T-helper 2 cell (primary cell): ENCODE data around the gene MAN2A1.
"Not testable (repeated sequence)": the region's sequence is repeated elsewhere in the genome, so short reads cannot be mapped to it uniquely, and the experiment has no call there.

Experiments used
- DNase-seq, 5 experiments: peaks; one replicate each; pipeline versions ENCODE4 v3.0.0 to v3.0.0-alpha.2; 2012 to 2022

MAN2A1 gene

DNA sequence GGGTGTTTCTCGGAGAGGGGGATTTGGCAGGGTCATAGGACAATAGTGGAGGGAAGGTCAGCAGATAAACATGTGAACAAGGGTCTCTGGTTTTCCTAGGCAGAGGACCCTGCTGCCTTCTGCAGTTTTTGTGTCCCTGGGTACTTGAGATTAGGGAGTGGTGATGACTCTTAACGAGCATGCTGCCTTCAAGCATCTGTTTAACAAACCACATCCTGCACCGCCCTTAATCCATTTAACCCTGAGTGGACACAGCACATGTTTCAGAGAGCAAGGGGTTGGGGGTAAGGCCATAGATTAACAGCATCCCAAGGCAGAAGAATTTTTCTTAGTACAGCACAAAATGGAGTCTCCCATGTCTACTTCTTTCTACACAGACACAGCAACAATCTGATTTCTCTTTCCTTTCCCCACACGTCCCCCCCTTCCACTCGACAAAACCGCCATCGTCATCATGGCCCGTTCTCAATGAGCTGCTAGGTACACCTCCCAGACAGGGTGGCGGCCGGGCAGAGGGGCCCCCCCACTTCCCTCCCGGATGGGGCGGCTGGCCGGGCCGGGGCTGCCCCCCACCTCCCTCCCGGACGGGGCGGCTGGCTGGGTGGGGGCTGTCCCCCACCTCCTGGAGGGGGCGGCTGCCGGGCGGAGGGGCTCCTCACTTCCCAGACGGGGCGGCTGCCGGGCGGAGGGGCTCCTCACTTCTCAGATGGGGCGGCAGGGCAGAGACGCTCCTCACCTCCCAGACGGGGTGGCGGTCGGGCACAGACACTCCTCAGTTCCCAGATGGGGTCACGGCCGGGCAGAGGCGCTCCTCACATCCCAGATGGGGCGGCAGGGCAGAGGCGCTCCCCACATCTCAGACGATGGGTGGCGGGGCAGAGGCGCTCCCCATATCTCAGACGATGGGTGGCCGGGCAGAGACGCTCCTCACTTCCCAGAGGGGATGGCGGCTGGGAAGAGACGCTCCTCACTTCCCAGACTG is 142.8 kb downstream of the MAN2A1 start:
- not testable (repeated sequence) for DNase-seq

DNA sequence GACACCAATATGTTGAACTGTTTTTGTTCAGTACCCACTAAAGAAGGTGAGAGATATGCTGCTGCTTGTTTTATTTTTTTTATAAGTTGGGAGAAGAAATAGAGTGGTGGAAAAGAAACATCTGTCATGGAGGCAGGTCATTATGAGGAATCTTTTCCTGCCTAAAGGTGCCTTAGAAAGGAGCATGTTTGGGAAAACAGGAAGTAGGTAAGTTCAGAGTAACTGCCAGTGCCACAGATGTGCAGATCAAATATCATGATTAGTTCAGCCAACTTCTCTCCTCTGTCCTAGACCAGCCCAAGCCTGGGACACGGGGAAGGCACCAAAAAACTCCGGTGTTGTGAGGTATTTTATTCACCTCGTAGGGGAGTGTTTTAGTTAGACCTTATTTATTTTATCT is 144.2 kb downstream of the MAN2A1 start:
- DNase-seq: no peak

DNA sequence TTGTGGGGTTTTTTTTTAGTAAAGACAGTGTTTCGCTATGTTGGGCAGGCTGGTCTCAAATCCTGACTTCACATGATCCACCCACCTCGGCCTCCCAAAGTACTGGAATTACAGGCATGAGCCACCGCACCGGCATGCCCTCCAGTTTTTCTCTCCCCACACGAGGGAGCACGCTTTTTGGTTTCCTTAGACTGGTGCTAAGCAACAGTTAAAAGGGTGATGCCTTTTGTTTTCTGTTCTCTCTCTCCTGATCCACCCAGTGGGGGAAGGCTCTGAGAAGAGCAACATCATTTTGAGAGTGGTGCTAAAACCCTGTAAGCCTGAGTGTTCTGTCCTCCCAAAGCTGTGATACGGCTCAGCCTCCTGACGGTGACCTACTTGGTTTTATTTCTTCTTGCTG is 146.6 kb downstream of the MAN2A1 start:
- DNase-seq: no peak

DNA sequence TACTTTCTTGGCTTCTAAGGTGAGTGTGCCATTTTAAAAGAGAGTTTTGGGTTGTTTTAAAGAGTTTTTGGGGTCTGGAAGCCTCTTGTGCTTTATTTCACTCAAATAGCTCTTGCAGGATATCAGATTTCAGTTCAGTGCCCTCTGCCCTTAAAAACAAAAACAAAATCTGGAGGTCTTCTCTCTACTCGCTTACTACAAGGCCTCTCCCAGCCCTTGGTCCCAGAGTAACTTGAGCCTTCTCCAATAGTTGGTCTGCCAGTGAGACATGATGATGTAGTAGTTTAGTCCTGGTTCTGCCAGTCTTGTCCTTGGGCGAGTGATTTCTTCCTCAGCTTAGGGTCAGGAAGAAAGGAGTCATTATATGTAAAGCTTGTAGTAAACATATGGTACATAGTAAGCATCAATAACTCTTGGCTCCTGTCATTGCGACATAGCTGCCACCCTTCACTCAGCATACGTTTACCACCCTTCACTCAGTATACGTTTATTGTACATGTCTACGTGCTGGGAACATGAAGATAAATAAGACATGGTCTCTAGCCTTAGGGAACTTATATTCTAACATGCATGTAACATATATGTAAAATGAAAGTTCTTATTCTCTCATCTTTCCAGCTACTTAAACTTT is 147.6 kb downstream of the MAN2A1 start:
- no peak for DNase-seq

DNA sequence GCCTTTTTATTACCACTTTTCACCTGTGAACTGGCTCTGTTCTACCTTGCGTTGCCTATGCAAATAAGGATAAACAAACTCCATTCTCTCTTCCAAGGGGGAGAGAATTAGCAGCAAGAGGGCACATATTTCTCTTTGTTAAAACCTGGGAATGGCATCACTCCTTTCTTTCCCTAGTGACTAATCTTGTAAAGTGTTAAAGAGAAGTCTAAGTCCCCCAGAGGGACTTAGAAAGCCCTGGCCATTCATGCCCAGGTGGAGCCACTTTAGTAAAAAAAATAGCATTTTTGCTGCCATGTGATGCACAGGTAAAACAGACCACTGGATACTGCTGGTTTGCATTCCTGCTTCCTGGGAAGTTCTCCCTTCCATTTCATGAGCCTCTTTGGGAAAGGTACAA is 148.4 kb downstream of the MAN2A1 start:
- DNase-seq: no peak

DNA sequence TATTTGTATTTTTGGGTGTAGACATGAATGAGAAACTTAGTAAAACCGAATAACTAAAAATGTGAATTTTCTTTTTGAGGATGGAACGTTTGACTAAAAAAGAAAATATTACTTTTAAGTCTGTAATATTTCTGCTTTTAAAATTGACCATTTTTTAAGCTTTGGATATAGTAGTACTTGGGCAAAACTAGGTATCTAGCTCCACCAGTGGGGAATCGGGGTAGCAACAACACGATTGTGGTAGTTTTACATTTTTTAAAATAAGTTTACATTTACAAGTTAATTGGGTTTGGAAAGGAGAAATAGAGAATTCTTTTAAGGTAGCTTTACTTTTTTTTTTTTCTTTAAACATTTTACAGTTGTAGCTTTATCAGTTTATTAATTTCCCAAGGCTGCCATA is 154.4 kb downstream of the MAN2A1 start:
- DNase-seq: no peak

DNA sequence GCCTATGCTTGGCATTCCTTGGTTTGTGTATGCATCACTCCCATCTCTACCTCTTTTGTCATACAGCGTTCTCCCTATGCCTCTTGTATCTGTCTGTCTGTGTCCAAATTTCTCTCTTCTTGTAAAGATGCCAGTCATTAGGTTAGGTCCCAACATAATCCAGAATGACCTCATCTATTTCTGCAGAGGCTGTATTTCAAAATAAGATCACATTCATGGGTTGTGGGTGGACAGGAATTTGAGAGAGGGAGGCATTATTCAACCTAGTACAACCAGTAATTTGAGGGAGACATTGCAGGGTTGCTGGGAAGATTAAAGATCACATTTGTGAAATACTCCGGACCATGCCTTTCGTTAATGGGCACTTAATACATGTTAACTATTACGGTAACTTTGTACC is 155.0 kb downstream of the MAN2A1 start:
- no peak for DNase-seq

DNA sequence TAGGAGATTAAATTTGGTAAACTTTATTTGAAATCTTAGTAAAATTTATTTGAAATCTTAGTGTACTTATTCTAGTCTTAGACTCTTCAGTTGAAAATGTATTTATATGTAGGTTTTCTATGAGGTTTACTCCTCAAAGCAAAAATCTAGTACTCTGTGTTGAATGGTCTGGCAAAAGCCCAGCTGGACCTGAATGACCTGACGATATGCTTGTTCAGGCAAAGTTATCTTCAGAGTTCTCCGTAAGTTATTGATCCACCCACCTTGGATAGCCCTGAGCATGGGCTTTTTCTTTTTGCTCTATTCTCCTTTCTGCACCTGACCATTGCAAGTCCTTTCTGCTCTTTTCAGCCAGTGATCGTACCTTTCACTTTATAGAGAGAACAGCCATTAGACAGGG is 158.4 kb downstream of the MAN2A1 start:
- no peak for DNase-seq

DNA sequence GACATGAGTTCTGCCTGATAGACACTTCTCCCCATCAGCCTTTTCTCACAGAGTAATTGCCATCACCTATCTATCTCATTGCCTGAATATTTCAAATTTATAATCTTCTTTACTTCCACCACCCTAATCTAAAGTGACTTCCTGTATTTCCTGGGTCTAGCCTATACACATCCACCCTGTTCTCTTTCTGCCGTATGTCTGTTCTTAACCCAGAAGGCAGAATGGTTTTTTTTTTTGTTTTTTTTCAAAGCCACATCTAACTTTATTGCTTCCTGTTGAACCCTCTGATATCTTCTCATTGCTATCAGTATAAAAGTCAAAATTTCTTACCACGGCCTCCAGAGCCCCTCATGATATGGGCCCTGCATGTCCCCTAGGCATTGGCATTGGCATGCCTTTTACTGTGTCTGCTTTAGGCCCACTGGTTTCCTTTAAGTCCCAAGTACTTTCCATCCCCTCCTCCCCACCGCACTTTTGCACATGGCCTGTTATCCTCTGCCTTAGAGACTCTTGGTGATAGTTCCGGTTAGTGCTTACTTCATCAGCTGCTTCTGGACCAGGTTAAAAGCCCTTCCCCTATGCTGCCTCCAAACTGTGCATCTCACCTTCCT is 159.9 kb downstream of the MAN2A1 start:
- peak in 2 of 5 experiments; percentile 3 to 8 for DNase-seq

DNA sequence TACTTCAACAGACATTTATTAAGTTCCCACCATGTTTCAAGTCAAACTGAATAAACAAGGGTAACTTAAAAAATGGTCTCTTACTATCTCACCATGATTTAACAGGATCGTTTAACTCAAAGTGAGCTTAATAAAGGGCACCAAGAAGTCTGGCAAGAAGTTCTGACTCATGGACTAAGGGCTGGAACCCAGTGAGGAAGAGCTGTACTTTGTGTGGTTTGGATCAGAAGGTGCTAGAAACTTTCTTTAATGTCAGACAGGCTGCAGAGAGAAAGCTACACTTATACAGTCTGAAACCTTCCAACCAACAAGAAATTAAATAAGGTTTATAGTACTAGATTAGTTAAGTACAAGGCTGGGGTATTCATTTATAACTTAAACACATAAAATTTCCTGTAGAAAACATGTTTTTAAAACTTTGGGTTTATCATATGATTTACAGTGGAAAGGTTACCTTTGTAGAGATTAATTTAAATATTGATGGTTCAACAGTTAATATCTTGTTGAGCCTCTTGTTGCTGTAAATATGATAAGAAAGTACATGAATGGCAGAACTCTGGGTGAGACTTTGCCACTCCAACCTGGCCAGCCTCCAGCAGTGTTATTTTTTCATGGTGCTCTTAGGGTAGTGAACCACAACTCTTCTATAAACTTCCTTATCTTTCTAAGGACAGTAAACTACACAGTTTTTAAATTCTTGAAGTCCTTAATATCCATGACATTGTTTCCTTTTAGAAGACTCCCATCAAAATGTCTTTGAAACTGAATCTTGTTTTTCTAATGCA is 162.8 kb downstream of the MAN2A1 start:
- DNase-seq: no peak

DNA sequence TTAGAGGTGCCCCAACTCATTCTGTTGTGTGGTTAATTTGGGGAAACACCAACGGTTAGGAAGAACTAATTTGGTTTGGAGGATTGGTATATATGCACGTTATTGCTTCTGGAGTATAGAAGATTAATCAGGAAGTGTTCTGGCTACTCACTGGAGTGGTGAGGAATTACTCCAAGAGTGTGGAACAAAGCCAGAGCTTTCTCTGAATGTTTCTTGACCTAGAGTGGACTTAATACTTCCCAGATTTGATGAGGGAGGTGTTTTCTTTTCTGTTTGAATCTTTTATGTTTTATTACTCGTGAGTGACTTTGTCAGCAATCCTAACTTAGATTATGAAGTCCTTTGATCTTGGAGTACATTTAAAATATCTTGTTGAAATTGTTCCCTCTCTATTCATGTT is 163.7 kb downstream of the MAN2A1 start:
- no peak for DNase-seq

DNA sequence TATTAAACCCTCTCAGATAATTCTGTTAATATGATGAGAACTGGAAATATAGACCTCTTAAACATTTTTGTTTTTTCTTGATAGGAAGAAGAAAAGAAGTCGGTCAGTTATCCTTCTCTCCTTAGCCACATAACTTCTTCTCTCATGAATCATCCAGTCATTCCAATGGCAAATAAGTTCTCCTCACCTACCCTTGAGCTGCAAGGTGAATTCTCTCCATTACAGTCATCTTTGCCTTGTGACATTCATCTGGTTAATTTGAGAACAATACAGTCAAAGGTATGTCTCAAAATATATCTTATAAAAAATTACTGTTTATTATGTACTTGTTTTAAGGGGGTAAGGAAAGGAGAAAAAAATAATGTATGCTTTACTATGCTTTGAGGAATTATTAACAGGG is 165.3 kb downstream of the MAN2A1 start:
- no peak for DNase-seq

DNA sequence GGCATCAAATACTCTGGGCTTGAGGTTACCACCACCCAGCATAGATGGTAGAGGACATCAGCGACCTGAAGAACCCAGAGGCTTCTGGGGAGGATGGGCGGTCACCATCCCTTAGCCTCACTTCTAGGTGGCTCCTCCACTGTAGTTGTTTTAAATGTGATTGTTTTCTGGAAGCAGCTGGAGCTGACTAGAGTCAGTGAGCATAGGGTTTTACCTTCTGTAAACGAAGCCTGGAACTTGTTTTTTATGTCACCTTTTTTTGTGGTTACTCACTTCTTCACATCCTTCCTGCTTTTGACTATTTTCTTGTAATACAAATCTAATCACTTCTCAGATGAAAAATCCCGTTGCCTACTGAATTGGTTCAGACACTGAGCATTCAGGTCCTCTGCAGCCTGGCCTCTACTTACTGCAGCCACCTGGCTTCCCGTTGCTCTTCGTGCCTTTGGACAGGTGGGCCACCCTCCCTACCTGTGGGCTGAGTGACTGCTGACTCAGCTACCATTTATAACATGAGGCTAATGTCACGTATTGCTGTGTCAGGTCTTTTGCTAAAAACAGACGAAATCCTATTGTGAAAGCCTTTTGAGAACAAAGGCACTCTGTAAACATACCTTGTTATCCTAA is 167.8 kb downstream of the MAN2A1 start:
- peak in 2 of 5 experiments; percentile 44 to 66 for DNase-seq

DNA sequence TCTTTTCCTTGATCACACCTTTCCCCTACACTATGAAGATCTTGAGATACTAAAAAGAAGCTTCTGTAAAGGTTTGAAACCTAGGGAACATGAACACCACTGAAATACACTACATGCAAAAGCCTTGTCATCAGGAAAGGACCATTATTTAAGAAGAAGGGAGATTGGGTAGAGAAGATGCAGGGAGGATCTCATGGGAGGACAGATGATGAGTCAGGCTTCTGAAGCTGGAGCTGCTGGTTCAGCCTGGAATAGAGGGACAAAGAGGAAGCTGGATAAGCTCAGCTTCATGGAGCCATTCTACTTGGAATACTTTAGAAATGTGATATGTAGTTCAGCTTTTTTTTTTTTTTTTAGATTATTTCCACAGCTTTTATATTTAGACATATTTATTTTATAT is 169.8 kb downstream of the MAN2A1 start:
- no peak for DNase-seq

DNA sequence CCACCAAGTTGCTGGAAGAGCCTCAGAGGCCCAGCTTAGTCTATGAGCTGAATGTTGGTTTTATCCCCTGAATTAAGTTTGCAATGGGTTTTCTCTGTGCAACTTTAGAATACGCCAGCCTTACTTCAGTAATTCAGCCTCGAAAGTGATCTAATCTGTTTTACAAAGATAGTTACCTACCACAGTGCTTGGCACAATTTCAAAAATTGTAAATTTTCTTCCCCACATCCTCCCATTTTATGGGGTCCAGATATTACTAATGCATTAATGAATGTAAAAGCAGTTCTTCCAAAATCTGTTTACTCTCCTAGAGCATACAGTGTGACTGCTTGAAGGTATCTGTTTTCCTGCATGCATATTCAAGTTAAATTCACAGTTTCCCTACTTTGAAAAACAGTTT is 172.6 kb downstream of the MAN2A1 start:
- peak in 1 of 5 experiments; percentile 26 for DNase-seq

DNA sequence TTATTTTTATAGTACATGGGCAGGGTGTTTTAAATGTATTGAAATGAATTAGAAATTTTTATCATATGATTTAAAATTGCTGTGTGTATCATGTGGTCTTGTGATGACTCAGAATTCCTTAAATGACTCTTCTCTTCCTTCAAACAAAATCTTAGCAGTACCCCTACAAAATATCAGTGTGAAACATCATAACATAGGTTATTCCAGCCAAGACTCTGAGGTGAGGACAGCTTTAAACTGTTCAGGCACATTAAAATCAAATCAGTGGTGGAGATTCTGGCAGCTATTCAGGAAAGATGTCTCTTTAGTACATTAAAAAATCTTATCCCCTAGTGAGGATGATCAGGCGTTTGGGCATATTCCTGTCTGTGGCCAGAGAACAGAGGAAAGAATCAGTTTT is 174.0 kb downstream of the MAN2A1 start:
- peak in 1 of 5 experiments; percentile 70 for DNase-seq

DNA sequence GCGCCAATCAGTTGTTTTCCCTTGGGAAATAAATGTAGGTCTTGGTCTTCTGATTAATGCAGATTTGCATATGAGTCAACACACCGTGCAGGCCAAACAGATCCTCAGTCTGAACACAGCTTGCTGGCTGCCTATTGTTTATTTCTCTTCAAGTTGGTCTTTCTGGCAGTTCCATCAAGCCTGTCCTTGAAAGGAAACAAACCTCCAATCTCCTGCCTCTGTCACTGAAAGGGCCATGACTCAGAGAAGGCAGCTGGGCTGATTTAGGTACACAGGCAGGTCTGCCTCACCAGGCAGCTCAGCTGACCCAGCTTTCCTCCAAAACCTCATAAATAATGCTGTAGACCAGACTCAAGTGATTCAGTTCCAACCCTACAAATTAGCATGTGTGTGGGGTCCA is 175.9 kb downstream of the MAN2A1 start:
- peak in 1 of 5 experiments; percentile 9 for DNase-seq

DNA sequence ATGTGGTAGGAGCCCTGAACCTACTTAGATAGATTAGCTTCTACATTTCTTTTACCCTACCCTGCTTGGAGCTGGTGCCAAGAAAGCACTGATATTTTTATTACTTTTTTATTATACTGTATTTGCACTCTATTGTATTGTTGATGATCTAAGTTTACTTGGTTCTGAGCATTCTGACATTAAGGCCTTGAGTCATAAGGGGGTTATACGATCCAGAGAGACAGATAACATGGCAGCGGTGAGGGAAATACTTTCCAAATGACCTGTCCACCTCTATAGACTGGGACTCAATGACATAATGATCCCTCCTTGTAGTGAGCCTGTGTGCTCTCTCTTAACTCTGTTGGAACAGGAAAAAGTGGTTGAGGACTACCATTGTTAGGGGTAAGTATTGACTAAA is 176.3 kb downstream of the MAN2A1 start:
- DNase-seq: no peak

DNA sequence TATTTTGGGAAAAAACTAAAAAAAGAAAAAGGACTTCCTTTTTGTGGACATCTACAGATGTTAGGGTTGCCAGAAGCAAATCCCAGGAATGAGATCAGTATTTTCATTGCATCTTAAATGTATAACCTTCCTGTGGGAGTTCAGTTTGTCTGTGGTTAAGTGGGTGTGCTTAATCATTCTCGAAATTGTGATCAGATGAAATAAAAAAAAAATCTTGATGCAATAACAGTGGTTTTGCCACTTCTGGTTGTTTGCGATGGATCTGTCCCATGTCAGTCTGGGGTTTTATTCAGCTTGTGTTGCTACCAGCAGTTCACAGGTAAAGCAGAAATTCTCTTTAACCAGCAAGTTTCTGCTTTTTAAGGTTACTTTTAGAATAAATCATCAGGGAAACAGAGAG is 179.0 kb downstream of the MAN2A1 start:
- peak in 1 of 5 experiments; percentile 22 for DNase-seq

DNA sequence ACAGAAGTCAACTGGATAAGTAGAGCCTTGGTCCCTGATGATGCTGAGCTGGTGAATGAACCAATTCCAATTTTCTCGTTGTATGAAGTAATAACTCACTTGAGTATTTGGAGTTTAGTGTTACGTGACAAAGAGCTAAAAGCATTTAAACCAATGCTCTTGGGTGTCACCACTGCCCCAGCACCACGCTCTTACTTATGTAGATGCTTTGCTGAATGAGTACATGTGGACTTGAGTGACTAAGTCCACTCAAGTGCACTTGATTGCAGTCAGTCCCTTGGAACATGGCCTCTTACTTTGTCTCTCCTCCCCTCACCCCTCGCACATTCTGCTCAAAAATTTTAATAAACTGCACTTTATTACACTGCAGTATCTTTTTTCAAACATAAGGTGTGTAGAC is 184.0 kb downstream of the MAN2A1 start:
- no peak for DNase-seq

DNA sequence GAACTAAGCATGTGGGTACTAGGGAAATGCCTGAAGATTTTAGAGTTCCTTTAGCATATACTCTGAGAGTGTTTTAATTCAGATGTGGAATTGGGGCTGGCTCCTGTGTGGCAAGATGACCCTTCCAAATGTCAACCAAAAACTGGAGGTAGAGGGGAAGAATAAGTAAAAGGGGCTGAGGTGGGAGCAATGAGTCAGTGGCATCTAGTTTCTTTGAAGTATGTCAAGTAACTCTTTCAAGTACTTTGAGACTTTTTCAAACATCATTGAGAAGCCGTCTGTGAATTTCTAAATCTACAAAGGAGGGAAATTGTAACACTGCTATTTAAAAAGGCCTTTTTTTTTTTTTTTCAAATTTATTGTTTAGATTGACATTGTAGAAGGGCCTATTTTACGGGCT is 184.4 kb downstream of the MAN2A1 start:
- no peak for DNase-seq

DNA sequence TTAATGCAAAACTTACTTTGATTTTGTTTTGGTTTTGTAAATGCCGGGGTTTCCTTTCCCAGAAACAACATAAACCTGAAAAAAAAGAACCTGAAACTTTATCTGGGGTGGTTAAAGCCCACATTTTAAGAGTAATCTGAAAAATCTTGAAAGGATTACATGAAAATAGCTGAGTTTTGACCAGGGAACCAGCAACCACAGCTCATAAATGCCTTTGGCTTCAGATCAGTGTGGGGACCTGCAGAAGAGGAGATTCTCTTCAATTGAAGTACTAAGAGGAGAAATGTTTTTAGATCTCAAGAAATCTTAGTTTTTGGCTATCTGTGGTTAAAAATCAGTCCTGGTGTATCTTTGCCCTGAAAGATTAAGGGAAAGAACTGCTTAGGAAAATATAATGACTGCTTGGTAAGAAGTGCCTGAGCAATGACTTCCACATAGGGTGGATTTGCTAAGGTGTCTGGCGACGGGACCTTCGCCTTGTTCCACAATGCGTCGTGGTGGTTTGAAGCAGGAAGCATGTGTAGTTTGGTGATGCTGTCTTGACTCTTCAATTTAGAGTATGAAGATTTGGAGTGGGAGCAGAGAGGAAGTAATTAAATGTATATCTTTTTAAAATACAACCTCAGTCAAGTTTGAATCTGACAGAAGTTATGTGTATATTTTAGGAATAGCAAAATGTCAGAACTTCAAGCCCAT is 186.5 kb downstream of the MAN2A1 start:
- DNase-seq: no peak
